ENCODE data around the gene LCE3A. TPM values are rescaled to one million over a fixed set of nuclear protein-coding genes. Genes with fewer than 3 reads are reported as not detected.

Gene LCE3A
- total and polyA plus RNA-seq, 2 experiments from 2014 or later, result not detected

GRCh38 chr1:152658649-152659048 lies 35.7 kb upstream of the LCE3A start:
- peaks cover 11% of the 10 kb centered on the region; the same call in 1 of the 2 replicates for H3K4me1 ChIP-seq (ENCODE audit: insufficient read depth)
- H3F3A ChIP-seq (ENCODE audit: insufficient read depth), result no peaks in the 10 kb centered on the region
- in situ Hi-C loops (cut with MboI), result loop anchor here (25.0 kb wide), 1 partner anchor 554 kb away; the partner anchor contains the start of genes LELP1 and PRR9
- no peaks in the 10 kb centered on the region for H4K20me1 ChIP-seq (ENCODE audit: insufficient read depth)
- H3K9me3 ChIP-seq (ENCODE audit: low read depth), result no peaks in the 10 kb centered on the region
- no peaks in the 10 kb centered on the region for H3K27me3 ChIP-seq (replicated peaks; ENCODE audit: insufficient read depth)
- H3K4me3 ChIP-seq, result no peak overlapping the region
- no peaks in the 10 kb centered on the region for H3K9me2 ChIP-seq (ENCODE audit: insufficient read depth)
- no peak for DNase-seq
- TF ChIP-seq EZH2 (IDR thresholded peaks at IDR 0.05; ENCODE audit: insufficient read depth, poor library complexity, severe bottlenecking) (no peak), EZH2phosphoT487 (IDR thresholded peaks at IDR 0.05; ENCODE audit: insufficient read depth, low read depth) (no peak)
- no peaks in the 10 kb centered on the region for H3K36me3 ChIP-seq (ENCODE audit: low read depth)
- no peaks in the 10 kb centered on the region for H3K79me2 ChIP-seq (ENCODE audit: insufficient read depth)
- no peak overlapping the region for H3K4me2 ChIP-seq (ENCODE audit: unreplicated experiment)
- WGBS, 2 experiments (ENCODE audit: low coverage in 1 of 2, low lambda C conversion rate in 2 of 2, missing lambda C conversion rate in 2 of 2), result 64 to 81% methylated on average over 3 of the region's 3 CpGs
- H2AFZ ChIP-seq, result no peak overlapping the region
- no peak overlapping the region for H3K27ac ChIP-seq
- H3K9ac ChIP-seq, result no peak overlapping the region

- H3K4me2 ChIP-seq (ENCODE audit: unreplicated experiment), result no peak overlapping the region
- H4K20me1 ChIP-seq (ENCODE audit: insufficient read depth), result no peaks in the 10 kb centered on the region
- in situ Hi-C loops (cut with MboI), result loop anchor here (25.0 kb wide), 1 partner anchor 555 kb away; the partner anchor contains the start of genes LELP1 and PRR9
- TF ChIP-seq EZH2phosphoT487 (IDR thresholded peaks at IDR 0.05; ENCODE audit: insufficient read depth, low read depth), result no peak
- TF ChIP-seq EZH2 (IDR thresholded peaks at IDR 0.05; ENCODE audit: insufficient read depth, poor library complexity, severe bottlenecking), result no peak
- H3K4me3 ChIP-seq, result no peak overlapping the region
- H3K27ac ChIP-seq, result no peak overlapping the region
- WGBS, 2 experiments (ENCODE audit: low coverage in 1 of 2, low lambda C conversion rate in 2 of 2, missing lambda C conversion rate in 2 of 2), result 48 to 49% methylated on average over 4 of the region's 4 CpGs
- peaks cover 11% of the 10 kb centered on the region; the same call in 1 of the 2 replicates for H3K4me1 ChIP-seq (ENCODE audit: insufficient read depth)
- no peaks in the 10 kb centered on the region for H3K9me3 ChIP-seq (ENCODE audit: low read depth)
- no peaks in the 10 kb centered on the region for H3F3A ChIP-seq (ENCODE audit: insufficient read depth)
- no peak overlapping the region for H3K9ac ChIP-seq
- H3K79me2 ChIP-seq (ENCODE audit: insufficient read depth), result no peaks in the 10 kb centered on the region
- H3K36me3 ChIP-seq (ENCODE audit: low read depth), result no peaks in the 10 kb centered on the region
- no peaks in the 10 kb centered on the region for H3K27me3 ChIP-seq (replicated peaks; ENCODE audit: insufficient read depth)
- H2AFZ ChIP-seq, result no peak overlapping the region
- DNase-seq, result no peak
- no peaks in the 10 kb centered on the region for H3K9me2 ChIP-seq (ENCODE audit: insufficient read depth)
Observed at GRCh38 chr1:152657677-152658076, 34.8 kb upstream of the LCE3A start.

- Histone ChIP-seq H3K9me3 (ENCODE audit: low read depth) (no peaks in the 10 kb centered on the region), H3K36me3 (ENCODE audit: low read depth) (no peaks in the 10 kb centered on the region), H3K9me2 (ENCODE audit: insufficient read depth) (no peaks in the 10 kb centered on the region), H3K27ac (no peak overlapping the region), H3K4me3 (no peak overlapping the region), H3K9ac (no peak overlapping the region), H2AFZ (no peak overlapping the region), H3K27me3 (replicated peaks; ENCODE audit: insufficient read depth) (no peaks in the 10 kb centered on the region), H3K4me2 (ENCODE audit: unreplicated experiment) (no peak overlapping the region), H3K4me1 (ENCODE audit: insufficient read depth) (peaks cover 11% of the 10 kb centered on the region; the same call in 1 of the 2 replicates), H3K79me2 (ENCODE audit: insufficient read depth) (no peaks in the 10 kb centered on the region), H3F3A (ENCODE audit: insufficient read depth) (no peaks in the 10 kb centered on the region), H4K20me1 (ENCODE audit: insufficient read depth) (no peaks in the 10 kb centered on the region)
- TF ChIP-seq EZH2phosphoT487 (IDR thresholded peaks at IDR 0.05; ENCODE audit: insufficient read depth, low read depth) (no peak), EZH2 (IDR thresholded peaks at IDR 0.05; ENCODE audit: insufficient read depth, poor library complexity, severe bottlenecking) (no peak)
- DNase-seq, result no peak
- WGBS, 2 experiments (ENCODE audit: low coverage in 1 of 2, low lambda C conversion rate in 2 of 2, missing lambda C conversion rate in 2 of 2), result 28 to 56% methylated on average over 2 of the region's 2 CpGs
- in situ Hi-C loops (cut with MboI), result loop anchor here (25.0 kb wide), 1 partner anchor 556 kb away; the partner anchor contains the start of genes LELP1 and PRR9
Observed at GRCh38 chr1:152656459-152656858, 33.6 kb upstream of the LCE3A start.

GRCh38 chr1:152654110-152654509 lies 31.2 kb upstream of the LCE3A start:
- H3K4me1 ChIP-seq (ENCODE audit: insufficient read depth), result peaks cover 11% of the 10 kb centered on the region; the same call in 1 of the 2 replicates
- no peaks in the 10 kb centered on the region for H3F3A ChIP-seq (ENCODE audit: insufficient read depth)
- no peaks in the 10 kb centered on the region for H3K36me3 ChIP-seq (ENCODE audit: low read depth)
- no peak overlapping the region for H3K9ac ChIP-seq
- no peaks in the 10 kb centered on the region for H3K9me2 ChIP-seq (ENCODE audit: insufficient read depth)
- in situ Hi-C loops (cut with MboI), result loop anchor here (25.0 kb wide), 1 partner anchor 558 kb away; the partner anchor contains the start of genes LELP1 and PRR9
- WGBS, 2 experiments (ENCODE audit: low coverage in 1 of 2, low lambda C conversion rate in 2 of 2, missing lambda C conversion rate in 2 of 2), result 21 to 28% methylated on average over 10 of the region's 10 CpGs
- H3K27me3 ChIP-seq (replicated peaks; ENCODE audit: insufficient read depth), result no peaks in the 10 kb centered on the region
- H3K27ac ChIP-seq, result no peak overlapping the region
- H3K4me2 ChIP-seq (ENCODE audit: unreplicated experiment), result no peak overlapping the region
- H4K20me1 ChIP-seq (ENCODE audit: insufficient read depth), result no peaks in the 10 kb centered on the region
- no peak overlapping the region for H3K4me3 ChIP-seq
- peak overlapping the region; percentile 49; the same call in 1 of the 2 replicates for H2AFZ ChIP-seq
- no peaks in the 10 kb centered on the region for H3K9me3 ChIP-seq (ENCODE audit: low read depth)
- TF ChIP-seq EZH2 (IDR thresholded peaks at IDR 0.05; ENCODE audit: insufficient read depth, poor library complexity, severe bottlenecking) (no peak), EZH2phosphoT487 (IDR thresholded peaks at IDR 0.05; ENCODE audit: insufficient read depth, low read depth) (no peak)
- DNase-seq, result peak; percentile 74
- no peaks in the 10 kb centered on the region for H3K79me2 ChIP-seq (ENCODE audit: insufficient read depth)
